Activated CD4-positive, alpha-beta T cell treated with anti-CD3 and anti-CD28 coated beads, Interleukin-2, amount 10 ng/mL, durations not matched to agents 24 days and 14 days (primary cell): ENCODE results near the gene UBL3. TPM values are rescaled to one million over a fixed set of nuclear protein-coding genes. Genes with fewer than 3 reads are reported as not detected.
A peak's percentile ranks its signal among the peaks of the same experiment; 100 is the strongest.

Experiments used
- DNase-seq: peaks from one replicate; pipeline ENCODE4 v3.0.0; 2022
- H3K27ac Mint-ChIP-seq: one replicate; pipeline ENCODE4 v1.8.0; 2022; ENCODE audit warnings: mild to moderate bottlenecking, mixed read lengths
- H3K27me3 Mint-ChIP-seq: one replicate; pipeline ENCODE4 v1.8.0; 2022; ENCODE audit warnings: mixed read lengths
- H3K36me3 Mint-ChIP-seq: one replicate; pipeline ENCODE4 v1.8.0; 2022; ENCODE audit warnings: low read depth, mild to moderate bottlenecking, mixed read lengths
- H3K4me1 Mint-ChIP-seq: one replicate; pipeline ENCODE4 v1.8.0; 2021; ENCODE audit warnings: mixed read lengths
- H3K4me3 Mint-ChIP-seq: one replicate; pipeline ENCODE4 v1.8.0; 2022; ENCODE audit warnings: mild to moderate bottlenecking, moderate library complexity, mixed read lengths
- H3K9me3 Mint-ChIP-seq: one replicate; pipeline ENCODE4 v1.8.0; 2021; ENCODE audit warnings: mixed read lengths
- intact Hi-C: fragments of 100-400 bp; cut with micrococcal nuclease; formaldehyde crosslinking; loops from one replicate; pipeline ENCODE4 v1.15.1; 2023
- total RNA-seq: library from RNA; stranded (reverse); gene quantifications from 2 replicates; pipeline ENCODE4 v1.2.3, GENCODE V29; 2022

UBL3 gene
- total RNA-seq: 9.5 and 10.1 TPM in 2 replicates

- DNase-seq: peak; percentile 97
- Mint-ChIP-seq H3K4me3 (peak within 1 kb of the TSS; percentile 97), H3K4me1 (peaks cover 43% of the 10 kb centered on the region), H3K9me3 (peaks cover 5% of the 10 kb centered on the region), H3K27me3 (no peaks in the 10 kb centered on the region), H3K27ac (peak within 1 kb of the TSS; percentile 100), H3K36me3 (peaks cover 8% of the 10 kb centered on the region)
- intact Hi-C loops: loop anchor here (1.0 to 2.0 kb wide), 4 partner anchors 256 to 616 kb away; partner anchors contain the start of genes KATNAL1 and SLC7A1
These were observed at the start of gene UBL3 for GRCh38 chr13:29850213-29850898. Gene UBL3 (minus strand): TSS chr13:29850617. CDS start chr13:29849538, 1,079 bp downstream.

DNA sequence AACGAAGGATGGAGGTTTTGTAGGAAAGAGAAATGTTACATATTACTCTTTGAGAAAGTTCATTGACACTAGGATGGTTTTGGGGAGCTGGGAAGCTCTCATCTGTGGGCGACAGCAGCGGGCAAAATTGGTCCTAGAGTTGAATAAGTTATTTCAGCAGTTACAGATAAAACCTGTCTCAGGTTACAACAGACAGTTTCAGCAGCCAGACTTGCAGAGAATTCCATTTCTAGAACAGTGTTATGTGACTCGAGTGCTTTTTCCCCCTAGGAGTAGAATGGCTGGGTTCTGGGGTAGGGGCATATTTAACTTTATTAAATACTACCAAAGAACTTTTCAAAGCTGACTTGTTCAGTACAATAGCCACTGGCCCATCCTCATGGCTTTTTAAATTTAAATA, 46.7 kb upstream of the UBL3 start:
- intact Hi-C loops: no loop called here
- peaks cover 4% of the 10 kb centered on the region for H3K4me1 Mint-ChIP-seq
- DNase-seq: no peak
- H3K36me3 Mint-ChIP-seq: no peaks in the 10 kb centered on the region
- H3K4me3 Mint-ChIP-seq: no peak overlapping the region
- H3K27me3 Mint-ChIP-seq: peaks cover 23% of the 10 kb centered on the region
- H3K27ac Mint-ChIP-seq: no peak overlapping the region
- no peaks in the 10 kb centered on the region for H3K9me3 Mint-ChIP-seq

GRCh38 chr13:29893438-29893837, 43.0 kb upstream of the UBL3 start:
- Mint-ChIP-seq H3K27ac (no peak overlapping the region), H3K4me1 (peaks cover 4% of the 10 kb centered on the region), H3K4me3 (no peak overlapping the region), H3K9me3 (no peaks in the 10 kb centered on the region), H3K36me3 (no peaks in the 10 kb centered on the region), H3K27me3 (peaks cover 11% of the 10 kb centered on the region)
- intact Hi-C loops: no loop called here
- no peak for DNase-seq

DNA sequence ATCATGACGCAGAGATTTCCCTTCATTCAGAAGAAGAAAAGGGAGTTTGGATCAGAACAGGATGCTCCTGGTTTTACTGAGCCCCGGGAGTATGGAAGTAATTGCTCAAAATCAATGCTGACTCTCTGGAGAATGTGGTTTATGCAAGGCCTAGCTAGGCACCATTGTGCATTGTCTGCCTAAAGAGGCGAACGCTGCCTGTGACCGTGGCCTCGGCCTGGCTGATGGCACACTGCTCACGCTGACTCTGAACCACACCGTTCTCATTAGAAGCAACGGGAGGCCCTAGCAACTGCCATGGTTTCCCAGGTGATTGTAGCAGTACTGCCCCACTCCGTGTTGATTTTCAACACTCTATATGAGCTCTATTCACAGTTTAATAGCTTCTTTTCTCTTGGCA, 41.7 kb upstream of the UBL3 start:
- H3K27ac Mint-ChIP-seq: no peak overlapping the region
- H3K4me3 Mint-ChIP-seq: no peak overlapping the region
- H3K36me3 Mint-ChIP-seq: no peaks in the 10 kb centered on the region
- H3K9me3 Mint-ChIP-seq: no peaks in the 10 kb centered on the region
- intact Hi-C loops: no loop called here
- peaks cover 7% of the 10 kb centered on the region for H3K27me3 Mint-ChIP-seq
- DNase-seq: no peak
- peaks cover 10% of the 10 kb centered on the region for H3K4me1 Mint-ChIP-seq

GRCh38 chr13:29889111-29889510, 38.7 kb upstream of the UBL3 start:
- Mint-ChIP-seq H3K4me1 (peaks cover 26% of the 10 kb centered on the region), H3K27me3 (peaks cover 2% of the 10 kb centered on the region), H3K36me3 (no peaks in the 10 kb centered on the region), H3K27ac (no peak overlapping the region), H3K4me3 (no peak overlapping the region), H3K9me3 (no peaks in the 10 kb centered on the region)
- intact Hi-C loops: no loop called here
- no peak for DNase-seq

GRCh38 chr13:29888306-29888705, 37.9 kb upstream of the UBL3 start:
- Mint-ChIP-seq H3K36me3 (no peaks in the 10 kb centered on the region), H3K9me3 (no peaks in the 10 kb centered on the region), H3K4me1 (peaks cover 26% of the 10 kb centered on the region), H3K27ac (no peak overlapping the region), H3K27me3 (peaks cover 2% of the 10 kb centered on the region), H3K4me3 (no peak overlapping the region)
- intact Hi-C loops: no loop called here
- no peak for DNase-seq

GRCh38 chr13:29887686-29888085, 37.3 kb upstream of the UBL3 start:
- Mint-ChIP-seq H3K4me3 (no peak overlapping the region), H3K4me1 (peaks cover 26% of the 10 kb centered on the region), H3K27me3 (peaks cover 2% of the 10 kb centered on the region), H3K36me3 (no peaks in the 10 kb centered on the region), H3K9me3 (no peaks in the 10 kb centered on the region), H3K27ac (no peak overlapping the region)
- intact Hi-C loops: no loop called here
- no peak for DNase-seq

- H3K36me3 Mint-ChIP-seq: no peaks in the 10 kb centered on the region
- no peak for DNase-seq
These were observed 36.7 kb upstream of the UBL3 start for GRCh38 chr13:29887030-29887557.

DNA sequence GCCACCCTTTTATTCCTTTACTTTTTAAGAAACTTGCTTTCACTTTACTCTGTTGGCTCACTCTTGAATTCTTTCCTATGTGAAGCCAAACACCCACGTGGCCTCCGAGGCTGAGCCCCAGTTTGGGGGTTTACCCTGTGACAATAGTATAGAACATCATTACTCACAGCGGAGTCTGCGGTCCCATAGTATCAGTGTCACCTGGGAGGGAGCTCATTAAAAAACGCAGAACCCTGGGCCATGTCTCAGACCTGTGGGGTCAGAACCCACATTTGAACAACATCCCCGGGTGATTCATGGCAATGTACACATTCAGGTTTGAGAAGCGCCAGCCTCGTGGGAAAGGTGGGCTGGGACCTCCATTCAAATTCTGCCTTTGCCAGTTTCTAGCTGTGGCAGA, 36.0 kb upstream of the UBL3 start:
- H3K27me3 Mint-ChIP-seq: peaks cover 2% of the 10 kb centered on the region
- no peak for DNase-seq
- no peaks in the 10 kb centered on the region for H3K9me3 Mint-ChIP-seq
- H3K4me3 Mint-ChIP-seq: no peak overlapping the region
- peaks cover 28% of the 10 kb centered on the region for H3K4me1 Mint-ChIP-seq
- H3K27ac Mint-ChIP-seq: peak overlapping the region; percentile 5
- intact Hi-C loops: no loop called here
- no peaks in the 10 kb centered on the region for H3K36me3 Mint-ChIP-seq

More at GRCh38 chr13:29887030-29887557, 36.7 kb upstream of the UBL3 start:
- intact Hi-C loops: no loop called here
- no peaks in the 10 kb centered on the region for H3K9me3 Mint-ChIP-seq
- peaks cover 2% of the 10 kb centered on the region for H3K27me3 Mint-ChIP-seq
- H3K4me1 Mint-ChIP-seq: peaks cover 28% of the 10 kb centered on the region
- peak overlapping the region; percentile 40 for H3K27ac Mint-ChIP-seq
- no peak overlapping the region for H3K4me3 Mint-ChIP-seq

DNA sequence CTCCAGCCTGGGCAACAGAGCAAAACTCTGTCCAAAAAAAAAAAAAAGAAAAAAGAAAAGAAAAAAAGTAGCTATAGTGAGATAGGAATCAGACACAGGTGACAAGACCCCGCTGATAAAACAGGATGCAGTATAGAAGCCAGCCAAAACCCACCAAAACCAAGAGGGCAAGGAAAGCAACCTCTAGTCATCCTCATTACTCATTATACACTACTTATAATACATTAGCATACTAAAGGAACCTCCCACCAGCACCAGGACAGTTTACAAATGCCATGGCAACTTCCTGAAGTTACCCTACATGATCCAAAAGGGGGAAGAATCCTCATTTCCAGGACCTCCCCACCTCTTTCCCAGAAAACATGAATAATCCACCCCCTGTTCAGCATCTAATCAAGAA, 35.6 kb upstream of the UBL3 start:
- Mint-ChIP-seq H3K4me3 (no peak overlapping the region), H3K27me3 (no peaks in the 10 kb centered on the region), H3K9me3 (no peaks in the 10 kb centered on the region), H3K27ac (peak overlapping the region; percentile 5), H3K4me1 (peaks cover 28% of the 10 kb centered on the region), H3K36me3 (no peaks in the 10 kb centered on the region)
- DNase-seq: no peak
- intact Hi-C loops: no loop called here

GRCh38 chr13:29884671-29885430, 34.4 kb upstream of the UBL3 start:
- DNase-seq: no peak
- peaks cover 2% of the 10 kb centered on the region for H3K27me3 Mint-ChIP-seq
- H3K4me3 Mint-ChIP-seq: no peak overlapping the region
- H3K9me3 Mint-ChIP-seq: no peaks in the 10 kb centered on the region
- H3K36me3 Mint-ChIP-seq: no peaks in the 10 kb centered on the region
- H3K4me1 Mint-ChIP-seq: peaks cover 28% of the 10 kb centered on the region
- intact Hi-C loops: no loop called here
- H3K27ac Mint-ChIP-seq: no peak overlapping the region

DNA sequence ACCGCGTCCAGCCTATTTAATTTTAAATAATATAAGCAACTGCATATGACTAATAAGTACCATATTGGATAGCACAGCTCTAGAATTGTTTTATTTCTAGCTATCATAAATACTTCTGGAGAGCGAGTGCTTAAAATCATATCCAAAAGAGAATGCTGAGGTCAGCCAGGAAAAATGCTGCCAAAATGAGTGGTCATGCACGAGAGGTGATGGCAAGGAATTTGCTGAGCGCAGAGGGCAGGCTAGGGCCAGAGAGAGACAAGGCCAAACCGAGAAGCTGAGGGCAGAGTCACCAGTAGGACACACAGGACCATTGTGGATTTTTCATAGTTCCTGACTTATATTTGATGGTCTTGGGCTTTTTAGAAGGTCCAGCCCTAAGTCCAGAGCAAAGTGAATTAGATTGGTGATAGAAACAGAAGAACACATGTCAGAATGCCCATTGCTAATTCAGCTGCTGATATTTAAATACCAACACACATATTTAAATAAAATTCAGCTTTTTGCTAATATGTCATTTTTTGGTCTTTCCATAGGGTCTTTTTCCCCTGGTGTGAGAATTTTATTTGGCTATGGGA, 33.6 kb upstream of the UBL3 start:
- Mint-ChIP-seq H3K36me3 (no peaks in the 10 kb centered on the region), H3K4me3 (no peak overlapping the region), H3K4me1 (peaks cover 28% of the 10 kb centered on the region), H3K27me3 (peaks cover 2% of the 10 kb centered on the region), H3K9me3 (no peaks in the 10 kb centered on the region), H3K27ac (no peak overlapping the region)
- no peak for DNase-seq
- intact Hi-C loops: no loop called here

GRCh38 chr13:29882076-29882475, 31.7 kb upstream of the UBL3 start:
- intact Hi-C loops: no loop called here
- H3K4me1 Mint-ChIP-seq: peaks cover 20% of the 10 kb centered on the region
- no peak overlapping the region for H3K4me3 Mint-ChIP-seq
- peaks cover 11% of the 10 kb centered on the region for H3K27me3 Mint-ChIP-seq
- H3K27ac Mint-ChIP-seq: no peak overlapping the region
- H3K9me3 Mint-ChIP-seq: no peaks in the 10 kb centered on the region
- no peaks in the 10 kb centered on the region for H3K36me3 Mint-ChIP-seq
- no peak for DNase-seq

DNA sequence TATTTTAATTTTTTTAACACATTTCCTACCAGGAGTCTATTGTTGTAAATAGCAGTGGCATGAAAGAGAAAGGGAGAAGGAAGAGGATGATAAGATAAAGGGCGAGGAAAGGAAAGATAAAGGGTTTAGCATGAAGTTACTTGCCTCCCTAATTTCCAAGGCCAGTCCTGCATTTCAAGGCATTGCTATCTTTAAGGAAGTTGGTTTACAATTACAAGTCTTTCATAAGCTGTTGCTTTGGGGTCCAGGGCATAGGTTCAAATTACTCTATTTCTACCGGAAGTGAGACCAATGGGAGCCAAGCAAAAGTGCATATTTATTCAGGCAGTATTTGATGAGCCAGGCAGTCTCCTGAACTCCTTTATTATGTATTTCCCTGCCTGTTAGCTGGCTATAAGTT, 27.7 kb upstream of the UBL3 start:
- Mint-ChIP-seq H3K27ac (no peak overlapping the region), H3K4me3 (no peak overlapping the region), H3K9me3 (no peaks in the 10 kb centered on the region), H3K4me1 (peaks cover 3% of the 10 kb centered on the region), H3K27me3 (peaks cover 29% of the 10 kb centered on the region), H3K36me3 (no peaks in the 10 kb centered on the region)
- no peak for DNase-seq
- intact Hi-C loops: no loop called here
